HUES6 (cell line): ENCODE measurements around the gene CMTM1.

Source experiments
- H3K27ac ChIP-seq: 2 replicates; pipeline ENCODE4 v1.7.0; 2013; ENCODE audit warnings: low read depth, mild to moderate bottlenecking, low read length, inconsistent platforms
- H3K27me3 ChIP-seq: 2 replicates; pipeline ENCODE4 v1.6.1; 2013; ENCODE audit warnings: low read length; ENCODE audit not compliant: control insufficient read depth, insufficient read depth
- H3K36me3 ChIP-seq: 2 replicates; pipeline ENCODE4 v1.6.1; 2013; ENCODE audit warnings: low read length; ENCODE audit not compliant: control insufficient read depth, insufficient read depth
- H3K4me1 ChIP-seq: 2 replicates; pipeline ENCODE4 v1.6.1; 2013; ENCODE audit warnings: low read length; ENCODE audit not compliant: control insufficient read depth, insufficient read depth
- H3K4me3 ChIP-seq: 2 replicates; pipeline ENCODE4 v1.5.1; 2013; ENCODE audit warnings: low read depth, low read length
- H3K9ac ChIP-seq: one replicate; pipeline ENCODE4 v1.6.1; 2013; ENCODE audit warnings: mild to moderate bottlenecking, low read length
- H3K9me3 ChIP-seq: 2 replicates; pipeline ENCODE4 v1.6.1; 2013; ENCODE audit warnings: low read depth, low read length; ENCODE audit not compliant: control insufficient read depth, insufficient read depth

Gene CMTM1

GRCh38 chr16:66522816-66523590 is 43.2 kb upstream of the CMTM1 start:
- Histone ChIP-seq H3K9ac (no peak overlapping the region), H3K4me3 (no peak overlapping the region), H3K27ac (no peak overlapping the region), H3K4me1 (no peaks in the 10 kb centered on the region; the same call in 1 of the 2 replicates), H3K27me3 (no peaks in the 10 kb centered on the region), H3K36me3 (no peaks in the 10 kb centered on the region), H3K9me3 (no peaks in the 10 kb centered on the region)

- Histone ChIP-seq H3K9me3 (no peaks in the 10 kb centered on the region), H3K27ac (no peak overlapping the region), H3K4me3 (no peak overlapping the region), H3K9ac (no peak overlapping the region), H3K4me1 (no peaks in the 10 kb centered on the region; the same call in 1 of the 2 replicates), H3K36me3 (0 out of 2 replicates have a peak, but pooled peaks cover 3% of the 10 kb centered on the region), H3K27me3 (no peaks in the 10 kb centered on the region)
Measured at GRCh38 chr16:66523861-66524354, 42.3 kb upstream of the CMTM1 start.

- Histone ChIP-seq H3K36me3 (0 out of 2 replicates have a peak, but pooled peaks cover 3% of the 10 kb centered on the region), H3K9ac (no peak overlapping the region), H3K9me3 (no peaks in the 10 kb centered on the region), H3K4me3 (no peak overlapping the region), H3K27ac (no peak overlapping the region), H3K4me1 (no peaks in the 10 kb centered on the region; the same call in 1 of the 2 replicates), H3K27me3 (no peaks in the 10 kb centered on the region)
Measured at GRCh38 chr16:66524601-66525164, 41.6 kb upstream of the CMTM1 start.

- H3K27me3 ChIP-seq, result no peaks in the 10 kb centered on the region
- H3K9ac ChIP-seq, result no peak overlapping the region
- H3K9me3 ChIP-seq, result no peaks in the 10 kb centered on the region
- H3K4me1 ChIP-seq, result no peaks in the 10 kb centered on the region; the same call in 1 of the 2 replicates
- no peak overlapping the region for H3K27ac ChIP-seq
- no peak overlapping the region for H3K4me3 ChIP-seq
- 0 out of 2 replicates have a peak, but pooled peaks cover 3% of the 10 kb centered on the region for H3K36me3 ChIP-seq
Measured at GRCh38 chr16:66525396-66526180, 40.7 kb upstream of the CMTM1 start.

- Histone ChIP-seq H3K4me3 (no peak overlapping the region), H3K9me3 (no peaks in the 10 kb centered on the region), H3K27me3 (no peaks in the 10 kb centered on the region), H3K4me1 (no peaks in the 10 kb centered on the region; the same call in 1 of the 2 replicates), H3K36me3 (0 out of 2 replicates have a peak, but pooled peaks cover 3% of the 10 kb centered on the region), H3K9ac (no peak overlapping the region), H3K27ac (no peak overlapping the region)
Measured at GRCh38 chr16:66528294-66528693, 37.9 kb upstream of the CMTM1 start.

- Histone ChIP-seq H3K4me1 (no peaks in the 10 kb centered on the region; the same call in 1 of the 2 replicates), H3K36me3 (0 out of 2 replicates have a peak, but pooled peaks cover 3% of the 10 kb centered on the region), H3K27ac (no peak overlapping the region)
Measured at GRCh38 chr16:66529475-66529874, 36.8 kb upstream of the CMTM1 start.

GRCh38 chr16:66534376-66534799 is 31.9 kb upstream of the CMTM1 start:
- Histone ChIP-seq H3K27me3 (no peaks in the 10 kb centered on the region), H3K27ac (no peak overlapping the region), H3K9ac (no peak overlapping the region), H3K36me3 (no peaks in the 10 kb centered on the region), H3K9me3 (no peaks in the 10 kb centered on the region), H3K4me3 (no peak overlapping the region), H3K4me1 (no peaks in the 10 kb centered on the region)

More at GRCh38 chr16:66529475-66529874, 36.8 kb upstream of the CMTM1 start:
- Histone ChIP-seq H3K9me3 (no peaks in the 10 kb centered on the region), H3K27me3 (no peaks in the 10 kb centered on the region), H3K4me3 (no peak overlapping the region), H3K9ac (no peak overlapping the region)

- Histone ChIP-seq H3K9me3 (no peaks in the 10 kb centered on the region), H3K9ac (no peak overlapping the region), H3K36me3 (no peaks in the 10 kb centered on the region), H3K4me1 (no peaks in the 10 kb centered on the region), H3K4me3 (no peak overlapping the region), H3K27ac (no peak overlapping the region), H3K27me3 (no peaks in the 10 kb centered on the region)
Measured at GRCh38 chr16:66536525-66536924, 29.7 kb upstream of the CMTM1 start.

- no peak overlapping the region for H3K27ac ChIP-seq
- no peaks in the 10 kb centered on the region for H3K36me3 ChIP-seq
- no peaks in the 10 kb centered on the region for H3K27me3 ChIP-seq
- H3K4me3 ChIP-seq, result no peak overlapping the region
- peaks cover 7% of the 10 kb centered on the region for H3K4me1 ChIP-seq
- no peaks in the 10 kb centered on the region for H3K9me3 ChIP-seq
- no peak overlapping the region for H3K9ac ChIP-seq
Measured at GRCh38 chr16:66537236-66537635, 29.0 kb upstream of the CMTM1 start.

- H3K9ac ChIP-seq, result no peak overlapping the region
- no peaks in the 10 kb centered on the region for H3K9me3 ChIP-seq
- no peak overlapping the region for H3K27ac ChIP-seq
- H3K36me3 ChIP-seq, result no peaks in the 10 kb centered on the region
- H3K27me3 ChIP-seq, result no peaks in the 10 kb centered on the region
- H3K4me1 ChIP-seq, result peaks cover 10% of the 10 kb centered on the region
- H3K4me3 ChIP-seq, result no peak overlapping the region
Measured at GRCh38 chr16:66538910-66539309, 27.3 kb upstream of the CMTM1 start.
